K562 (cell line): Measurements from ENCODE around the gene CSKMT. TPM values are rescaled to one million over a fixed set of nuclear protein-coding genes. Genes with fewer than 3 reads are reported as not detected.
A peak's percentile ranks its signal among the peaks of the same experiment; 100 is the strongest.

Source experiments
- ARID2 ChIP-seq: fragments of 450-650 bp; IDR thresholded peaks from 2 replicates; pipeline ENCODE4 v1.6.1; 2017; ENCODE audit warnings: antibody characterized with exemption, mild to moderate bottlenecking
- DDX20 ChIP-seq: fragments of 450-650 bp; IDR thresholded peaks from 2 replicates; pipeline ENCODE4 v1.6.1; 2016; ENCODE audit warnings: missing genetic modification characterization, low read depth, mild to moderate bottlenecking, missing compliant biosample characterization, moderate library complexity
- DMBX1 ChIP-seq: fragments of 250-450 bp; sonication (Bioruptor Pico); IDR thresholded peaks from 2 replicates; pipeline ENCODE4 v1.8.0; 2022; ENCODE audit warnings: inconsistent platforms, mild to moderate bottlenecking, moderate library complexity, borderline replicate concordance
- HNRNPK ChIP-seq: fragments of 200-400 bp; formaldehyde crosslinking; IDR thresholded peaks from one replicate; pipeline ENCODE4 v1.6.1; 2018; ENCODE audit warnings: mild to moderate bottlenecking, low read depth, low read length; ENCODE audit not compliant: poor library complexity, severe bottlenecking
- KDM2B ChIP-seq: fragments of 250-450 bp; sonication (Bioruptor Pico); IDR thresholded peaks from 2 replicates; pipeline ENCODE4 v1.8.0; 2021; ENCODE audit warnings: mild to moderate bottlenecking, moderate library complexity
- KLF16 ChIP-seq: IDR thresholded peaks from 2 replicates; pipeline ENCODE4 v1.6.1; 2016; ENCODE audit warnings: antibody characterized with exemption
- LEF1 ChIP-seq: fragments of 450-650 bp; IDR thresholded peaks from 2 replicates; pipeline ENCODE4 v1.6.1; 2016; ENCODE audit warnings: mild to moderate bottlenecking
- MAFF ChIP-seq: IDR thresholded peaks from 2 replicates; pipeline ENCODE4 v1.6.1; 2012; ENCODE audit warnings: low read length, improper control_type of control experiment
- MITF ChIP-seq: IDR thresholded peaks from 2 replicates; pipeline ENCODE4 v1.6.1; 2014; ENCODE audit warnings: antibody characterized with exemption
- MLLT1 ChIP-seq, 2 experiments: fragments of 450-650 bp; IDR thresholded peaks; 2 replicates each; pipeline ENCODE4 v1.6.1; 2016
- MTA3 ChIP-seq: fragments of 450-650 bp; formaldehyde crosslinking; IDR thresholded peaks from 2 replicates; pipeline ENCODE4 v1.6.1; 2017; ENCODE audit warnings: mild to moderate bottlenecking, borderline replicate concordance
- NFXL1 ChIP-seq: fragments of 450-650 bp; formaldehyde crosslinking; IDR thresholded peaks from 2 replicates; pipeline ENCODE4 v1.4.0; 2021; ENCODE audit warnings: mild to moderate bottlenecking
- PRMT5 ChIP-seq: sonication (generic); formaldehyde crosslinking; IDR thresholded peaks from 2 replicates; pipeline ENCODE4 v1.5.0; 2020; ENCODE audit warnings: missing genetic modification reagents
- SMARCB1 ChIP-seq: IDR thresholded peaks from 2 replicates; pipeline ENCODE4 v1.6.1; 2011; ENCODE audit warnings: improper control_type of control experiment, low read depth; ENCODE audit not compliant: insufficient read length
- SRSF7 ChIP-seq: fragments of 200-400 bp; formaldehyde crosslinking; optimal IDR thresholded peaks from 2 replicates; pipeline ENCODE3; 2017; ENCODE audit warnings: mild to moderate bottlenecking, low read depth, low read length
- TAF15 ChIP-seq: fragments of 200-400 bp; formaldehyde crosslinking; IDR thresholded peaks from 2 replicates; pipeline ENCODE4 v1.6.1; 2017; ENCODE audit warnings: mild to moderate bottlenecking, low read depth, low read length, moderate library complexity
- TAL1 ChIP-seq: fragments of 450-650 bp; IDR thresholded peaks from 2 replicates; pipeline ENCODE4 v1.6.1; 2016; ENCODE audit warnings: mild to moderate bottlenecking
- TCF7L2 ChIP-seq: fragments of 150-350 bp; IDR thresholded peaks from 2 replicates; pipeline ENCODE4 v1.6.1; 2016; ENCODE audit warnings: low read depth, mild to moderate bottlenecking, low read length, moderate library complexity
- ZFPM2 ChIP-seq: fragments of 250-450 bp; sonication (Bioruptor Pico); IDR thresholded peaks from 2 replicates; pipeline ENCODE4 v1.5.1; 2022; ENCODE audit warnings: mild to moderate bottlenecking
- ZNF140 ChIP-seq: fragments of 250-450 bp; sonication (Bioruptor Pico); IDR thresholded peaks from 2 replicates; pipeline ENCODE4 v1.8.0; 2021; ENCODE audit warnings: moderate library complexity, mild to moderate bottlenecking, inconsistent platforms
- ZNF184 ChIP-seq: sonication (generic); formaldehyde crosslinking; IDR thresholded peaks from 2 replicates; pipeline ENCODE4 v1.5.0; 2020; ENCODE audit warnings: missing genetic modification reagents
- ZNF518B ChIP-seq: fragments of 250-450 bp; sonication (Bioruptor Pico); IDR thresholded peaks from 2 replicates; pipeline ENCODE4 v1.5.0; 2021; ENCODE audit warnings: mild to moderate bottlenecking, moderate library complexity
- ZNF668 ChIP-seq: fragments of 250-450 bp; sonication (Bioruptor Pico); IDR thresholded peaks from 2 replicates; pipeline ENCODE4 v1.8.0; 2022; ENCODE audit warnings: mild to moderate bottlenecking, inconsistent platforms
- ZSCAN29 ChIP-seq: fragments of 450-650 bp; IDR thresholded peaks from 2 replicates; pipeline ENCODE4 v1.6.1; 2017
- polyA plus RNA-seq, 8 experiments: library from polyadenylated mRNA; depleted of rRNA in 4 of 8; stranded (reverse) in 5 of 8; unstranded in 3 of 8; fragments of >200 nt; fragmentation: Nextera tagmentation in 2 of 8; fragmentation: Illumina TruSeq in 1 of 8; extraction: Ambion mirVana in 2 of 8; extraction: Trizol in 1 of 8; gene quantifications; 2 replicates each; pipeline versions ENCODE4 v1.2.1 to v1.2.3, GENCODE V29; 2011 to 2014; ENCODE audit warnings: inconsistent platforms in 1 of 8, missing spikeins in 1 of 8
- total RNA-seq, 7 experiments: library from RNA; depleted of rRNA in 6 of 7; stranded (reverse); fragments of >200 nt in 6 of 7; fragmentation: Illumina TruSeq in 2 of 7; extraction: Trizol in 2 of 7; gene quantifications; 2 replicates each; pipeline versions ENCODE4 v1.2.1 to v1.2.3, GENCODE V29; 2011 to 2021; ENCODE audit warnings: low replicate concordance in 1 of 7

Gene CSKMT
- total and polyA plus RNA-seq, 9 of the 15 experiments (the other 6 are each of a cell fraction or from before 2014, with no cell fraction given), result 10.3 to 108 (median 27.2) TPM

- TF ChIP-seq ZNF518B (no peak), ZNF140 (no peak), ZFPM2 (CRISPR knock-in tag) (no peak), ZNF668 (CRISPR knock-in tag) (no peak), TCF7L2 (no peak), HNRNPK (peak; percentile 90), PRMT5 (CRISPR knock-in tag) (no peak), ZNF184 (CRISPR knock-in tag) (no peak), DMBX1 (CRISPR knock-in tag) (no peak; the same call in 1 of the 2 replicates), SRSF7 (no peak), SMARCB1 (no peak), LEF1 (no peak), DDX20 (tag) (no peak), MITF (0 out of 2 replicates have a peak, but pooled peaks have one; percentile 26), KDM2B (no peak), NFXL1 (no peak), MAFF (no peak), ARID2 (no peak), TAL1 (no peak), ZSCAN29 (no peak), KLF16 (no peak), MLLT1 (IDR thresholded peaks at IDR 0.05) (0 out of 4 replicates have a peak, but pooled peaks of 1 of the 2 experiments have one; percentile 69), MTA3 (peak; percentile 74; the same call in 1 of the 2 replicates), TAF15 (no peak)
Observed at GRCh38 chr11:62621567-62622470, 43.3 kb upstream of the CSKMT start, which contains the start of gene B3GAT3 (continued).
